BJ (cell line): ENCODE data around the gene PTPRM. TPM values are rescaled to one million over a fixed set of nuclear protein-coding genes. Genes with fewer than 3 reads are reported as not detected.

Source experiments
- CTCF ChIA-PET: fragments of 350-600 bp; formaldehyde crosslinking; extraction: SDS; loops from one replicate; lab custom pipeline; 2021; ENCODE audit warnings: antibody characterized with exemption, inconsistent platforms; lab: Yijun Ruan, JAX
- POLR2A ChIA-PET: fragments of 300-600 bp; sonication (Branson Sonifier 250); formaldehyde crosslinking; extraction: SDS; loops from one replicate; lab custom pipeline; 2021; ENCODE audit warnings: antibody characterized with exemption; lab: Charles Lee
- DNase-seq: peaks from one replicate; pipeline ENCODE4 v3.0.0-alpha.2; 2011; ENCODE audit warnings: low read depth
- H3K27me3 ChIP-seq: 2 replicates; pipeline ENCODE4 v1.6.0; 2011; ENCODE audit warnings: low read length; ENCODE audit not compliant: control insufficient read depth, insufficient read depth
- H3K36me3 ChIP-seq: 2 replicates; pipeline ENCODE4 v1.5.1; 2011; ENCODE audit warnings: low read length; ENCODE audit not compliant: control insufficient read depth, insufficient read depth
- H3K4me3 ChIP-seq: 2 replicates; pipeline ENCODE4 v1.5.1; 2011; ENCODE audit warnings: low read depth, mild to moderate bottlenecking, control low read depth, low read length
- polyA plus RNA-seq: library from polyadenylated mRNA; depleted of rRNA; stranded (reverse); fragments of >200 nt; gene quantifications from 2 replicates; pipeline ENCODE4 v1.2.3, GENCODE V29; 2011
- TF ChIP-seq, protein P1 (sequence below): IDR thresholded peaks from 2 replicates; pipeline ENCODE4 v1.5.1; 2011; ENCODE audit warnings: low read depth, mild to moderate bottlenecking, control low read depth, inconsistent platforms, low read length, moderate library complexity; ENCODE audit not compliant: insufficient read depth

PTPRM gene
- polyA plus RNA-seq, 1 experiment = 149 TPM

DNA sequence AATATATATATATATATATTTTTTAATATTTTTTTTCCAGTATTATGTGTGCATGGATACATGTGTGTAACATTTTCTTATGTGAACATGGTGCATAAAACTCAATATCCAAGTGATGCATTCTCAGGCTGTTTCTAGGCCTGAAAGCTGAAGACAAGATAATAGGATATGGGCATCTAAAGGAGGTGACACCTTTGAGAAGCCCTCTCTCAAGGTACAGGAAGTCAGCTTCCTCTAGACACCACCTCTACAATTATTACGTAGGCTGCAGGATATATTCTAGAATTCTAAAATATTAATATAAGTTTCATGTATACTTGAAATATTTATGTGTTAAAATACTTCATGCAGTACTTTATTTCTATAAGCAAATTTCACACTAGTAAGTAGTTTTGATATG, 327.5 kb downstream of the PTPRM start:
- H3K27me3 ChIP-seq = no peaks in the 10 kb centered on the region
- DNase-seq = no peak
- ChIA-PET POLR2A (no interaction called here), CTCF (no interaction called here)
- H3K4me3 ChIP-seq = no peak overlapping the region
- no peaks in the 10 kb centered on the region for H3K36me3 ChIP-seq
- TF ChIP-seq, protein P1, sequence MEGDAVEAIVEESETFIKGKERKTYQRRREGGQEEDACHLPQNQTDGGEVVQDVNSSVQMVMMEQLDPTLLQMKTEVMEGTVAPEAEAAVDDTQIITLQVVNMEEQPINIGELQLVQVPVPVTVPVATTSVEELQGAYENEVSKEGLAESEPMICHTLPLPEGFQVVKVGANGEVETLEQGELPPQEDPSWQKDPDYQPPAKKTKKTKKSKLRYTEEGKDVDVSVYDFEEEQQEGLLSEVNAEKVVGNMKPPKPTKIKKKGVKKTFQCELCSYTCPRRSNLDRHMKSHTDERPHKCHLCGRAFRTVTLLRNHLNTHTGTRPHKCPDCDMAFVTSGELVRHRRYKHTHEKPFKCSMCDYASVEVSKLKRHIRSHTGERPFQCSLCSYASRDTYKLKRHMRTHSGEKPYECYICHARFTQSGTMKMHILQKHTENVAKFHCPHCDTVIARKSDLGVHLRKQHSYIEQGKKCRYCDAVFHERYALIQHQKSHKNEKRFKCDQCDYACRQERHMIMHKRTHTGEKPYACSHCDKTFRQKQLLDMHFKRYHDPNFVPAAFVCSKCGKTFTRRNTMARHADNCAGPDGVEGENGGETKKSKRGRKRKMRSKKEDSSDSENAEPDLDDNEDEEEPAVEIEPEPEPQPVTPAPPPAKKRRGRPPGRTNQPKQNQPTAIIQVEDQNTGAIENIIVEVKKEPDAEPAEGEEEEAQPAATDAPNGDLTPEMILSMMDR = no peak

DNA sequence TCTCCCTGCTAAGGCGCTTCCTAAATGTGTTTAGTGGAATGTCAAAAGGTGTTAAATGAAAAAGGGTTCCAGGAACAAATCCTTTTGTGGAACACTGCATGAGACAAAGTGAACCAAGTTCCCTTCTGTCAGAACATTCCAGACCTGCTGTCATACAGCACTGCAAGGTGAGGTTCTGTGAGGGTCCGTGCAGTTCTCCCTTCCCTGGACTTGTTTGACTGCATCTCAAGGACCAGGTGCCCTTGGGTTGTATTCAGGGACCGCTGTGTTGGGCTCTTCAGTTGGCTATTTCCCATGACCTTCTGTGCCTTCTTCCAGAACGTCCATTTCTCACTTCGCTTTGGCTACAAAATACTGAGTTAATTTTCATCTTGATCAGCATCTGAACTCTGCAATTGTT, 328.2 kb downstream of the PTPRM start:
- Histone ChIP-seq H3K4me3 (no peak overlapping the region), H3K36me3 (no peaks in the 10 kb centered on the region), H3K27me3 (no peaks in the 10 kb centered on the region)
- POLR2A ChIA-PET = no interaction called here
- DNase-seq = no peak
- CTCF ChIA-PET = interaction anchor here (0.8 kb wide), 1 partner anchor 10 kb away, joined by 3 read pairs; no protein-coding TSS in a partner anchor
- TF ChIP-seq, protein P1 = no peak

DNA sequence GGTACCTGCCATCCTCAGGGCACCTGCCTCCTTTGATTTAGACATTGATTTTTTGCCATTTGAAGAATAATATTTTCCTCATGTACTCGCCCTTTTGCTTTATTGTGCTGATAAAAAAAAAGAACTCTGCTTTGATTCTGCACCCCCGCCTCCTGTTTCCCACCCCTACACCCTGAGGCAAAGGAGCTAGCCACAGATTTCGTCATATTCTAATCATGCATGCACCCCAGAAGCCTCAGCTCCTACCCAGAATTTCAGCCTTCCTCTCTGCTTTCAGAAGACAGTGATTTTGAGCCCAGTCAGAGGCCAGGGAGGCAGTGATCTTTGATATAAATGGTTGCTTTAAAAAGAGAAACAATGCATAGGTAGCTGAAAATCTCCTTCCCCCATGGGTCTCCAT, 329.0 kb downstream of the PTPRM start:
- POLR2A ChIA-PET = interaction anchor here (0.5 kb wide), 1 partner anchor 989 kb away, joined by 6 read pairs; no protein-coding TSS in a partner anchor
- no peaks in the 10 kb centered on the region for H3K36me3 ChIP-seq
- no peak overlapping the region for H3K4me3 ChIP-seq
- TF ChIP-seq, protein P1 = no peak
- CTCF ChIA-PET = interaction anchor here (0.7 kb wide), 1 partner anchor 45 kb away, joined by 6 read pairs; no protein-coding TSS in a partner anchor
- no peaks in the 10 kb centered on the region for H3K27me3 ChIP-seq
- no peak for DNase-seq

DNA sequence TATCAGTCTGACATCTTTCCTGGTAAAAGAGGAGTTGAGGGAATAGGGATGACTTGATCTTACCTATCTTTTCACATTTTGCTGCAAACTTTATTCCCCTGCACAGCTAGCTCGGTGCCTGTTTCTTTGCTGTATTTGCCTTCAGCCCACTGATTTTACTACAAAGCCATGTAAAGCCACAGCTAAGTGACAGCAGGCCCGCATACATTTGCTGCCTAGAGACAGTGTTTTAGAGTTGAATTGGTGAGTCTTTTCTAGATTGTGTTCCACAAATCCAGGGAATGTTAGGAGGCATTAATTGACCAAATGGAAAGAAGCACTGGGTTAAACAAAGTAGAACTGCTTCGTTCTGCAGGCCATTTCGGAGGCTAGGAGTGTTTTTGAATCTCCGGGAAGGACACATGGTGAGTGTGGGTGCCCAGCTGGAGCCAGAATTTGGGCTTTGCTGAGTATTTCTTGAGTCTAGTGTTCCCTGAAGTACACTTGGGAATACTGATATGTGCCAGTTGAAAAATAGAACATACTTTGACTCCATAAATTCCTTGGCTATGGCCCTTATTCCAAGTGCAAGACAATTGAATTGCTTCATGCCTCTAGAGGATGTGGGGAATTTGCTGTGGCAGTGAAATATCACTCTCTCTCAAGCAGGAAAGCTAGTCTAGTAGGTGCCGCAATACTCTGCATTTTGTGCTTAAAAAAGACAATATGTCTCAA, 329.8 kb downstream of the PTPRM start:
- ChIA-PET POLR2A (no interaction called here), CTCF (interaction anchor here (0.7 kb wide), 1 partner anchor 46 kb away, joined by 6 read pairs; no protein-coding TSS in a partner anchor)
- TF ChIP-seq, protein P1 = no peak
- Histone ChIP-seq H3K4me3 (no peak overlapping the region), H3K36me3 (no peaks in the 10 kb centered on the region), H3K27me3 (no peaks in the 10 kb centered on the region)
- no peak for DNase-seq

DNA sequence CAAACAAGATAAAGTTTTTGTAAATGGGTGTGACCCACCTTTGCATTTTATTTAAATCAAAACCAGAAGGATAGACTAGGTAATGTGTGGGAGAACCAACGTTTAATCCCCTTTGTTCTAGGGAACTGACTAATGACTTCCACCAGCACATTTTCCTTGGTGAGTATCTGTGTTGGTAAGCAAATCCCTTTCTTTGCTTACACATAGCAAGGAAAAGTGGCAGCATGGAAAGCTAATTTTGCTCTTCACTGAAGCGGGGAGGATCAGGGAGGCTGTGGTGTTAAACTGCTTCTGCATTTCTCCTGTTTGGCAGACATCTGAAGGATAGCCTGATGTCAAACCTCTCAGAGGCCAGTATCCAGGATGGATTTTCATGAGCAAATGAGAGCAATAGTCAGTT, 331.1 kb downstream of the PTPRM start:
- Histone ChIP-seq H3K27me3 (no peaks in the 10 kb centered on the region), H3K36me3 (no peaks in the 10 kb centered on the region), H3K4me3 (no peak overlapping the region)
- CTCF ChIA-PET = no interaction called here
- POLR2A ChIA-PET = no interaction called here
- TF ChIP-seq, protein P1 = no peak
- no peak for DNase-seq
